Type B pancreatic cell (in vitro differentiated cells): Measurements from ENCODE around the gene GATA5. TPM values are rescaled to one million over a fixed set of nuclear protein-coding genes. Genes with fewer than 3 reads are reported as not detected.

Source experiments
- DNase-seq: peaks from one replicate; pipeline ENCODE4 v3.0.0; 2021; ENCODE audit warnings: mixed read lengths; ENCODE audit not compliant: unreplicated experiment; ENCODE audit errors: extremely low spot score
- H3K27ac Mint-ChIP-seq: 2 replicates; pipeline ENCODE4 v1.8.0; 2021; ENCODE audit warnings: mild to moderate bottlenecking, mixed read lengths
- H3K27me3 Mint-ChIP-seq: 2 replicates; pipeline ENCODE4 v1.8.0; 2021; ENCODE audit warnings: mixed read lengths
- H3K36me3 Mint-ChIP-seq: 2 replicates; pipeline ENCODE4 v1.8.0; 2021; ENCODE audit warnings: mixed read lengths
- H3K4me1 Mint-ChIP-seq: one replicate; pipeline ENCODE4 v1.8.0; 2021; ENCODE audit warnings: mixed read lengths; ENCODE audit not compliant: unreplicated experiment
- H3K4me3 Mint-ChIP-seq: 2 replicates; pipeline ENCODE4 v1.8.0; 2021; ENCODE audit warnings: mild to moderate bottlenecking, mixed read lengths
- H3K9me3 Mint-ChIP-seq: 2 replicates; pipeline ENCODE4 v1.8.0; 2021; ENCODE audit warnings: mixed read lengths
- total RNA-seq: library from RNA; stranded (reverse); gene quantifications from 2 replicates; pipeline ENCODE4 v1.2.1, GENCODE V29; 2021; ENCODE audit warnings: low replicate concordance
- TF ChIP-seq, protein P1 (sequence below): fragments of 200-600 bp; sonication (generic); conservative IDR thresholded peaks from 2 replicates; pipeline ENCODE4 v1.5.0; 2021; ENCODE audit warnings: antibody characterized with exemption, mild to moderate bottlenecking

Gene GATA5
- total RNA-seq, 1 donor from 2014 or later = 10.8 TPM

DNA sequence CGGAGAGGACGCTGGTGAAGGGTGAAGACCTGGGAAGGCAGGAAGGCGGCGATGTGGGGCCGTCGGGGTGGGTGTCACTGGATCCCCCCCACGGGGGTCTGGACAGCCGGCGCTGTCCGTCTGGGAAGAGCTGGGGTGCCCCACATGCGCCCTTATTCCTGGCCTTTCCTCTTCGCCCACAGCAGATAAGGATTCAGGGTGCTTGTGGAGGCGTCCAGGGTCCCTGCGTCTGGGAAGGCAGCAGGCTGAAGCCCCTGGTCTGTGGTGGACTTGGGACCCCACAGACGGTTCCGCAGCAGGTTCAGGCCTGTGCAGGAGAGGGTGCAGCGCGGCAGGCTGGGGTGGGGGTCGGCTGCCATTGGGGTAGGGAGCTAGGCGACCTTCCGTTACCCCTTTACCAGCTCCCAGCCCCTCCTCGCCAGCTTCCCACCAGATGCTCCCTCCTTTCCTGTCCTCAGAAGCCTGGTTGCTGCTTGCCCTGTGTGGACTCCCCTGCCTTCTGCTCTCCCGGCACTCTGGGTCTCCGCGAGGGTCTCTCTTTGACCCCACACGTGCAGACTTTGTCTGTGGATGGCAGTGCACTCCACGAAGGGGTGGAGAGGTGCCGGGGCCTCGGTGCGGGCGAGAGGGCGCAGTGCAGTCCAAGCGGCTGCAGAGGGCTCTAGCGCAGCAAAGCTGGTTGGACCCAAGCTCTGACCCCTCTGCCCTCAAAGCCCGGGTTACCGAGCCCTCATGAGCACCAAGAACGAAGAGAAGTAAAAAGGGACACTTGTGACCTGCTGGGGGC, 2.1 kb upstream of the GATA5 start:
- Mint-ChIP-seq H3K4me3 (peak overlapping the region; percentile 76), H3K27ac (peak overlapping the region; percentile 70), H3K9me3 (no peaks in the 10 kb centered on the region), H3K36me3 (no peaks in the 10 kb centered on the region), H3K4me1 (peaks cover 25% of the 10 kb centered on the region), H3K27me3 (peaks cover 35% of the 10 kb centered on the region)
- DNase-seq = no peak
- TF ChIP-seq, protein P1, sequence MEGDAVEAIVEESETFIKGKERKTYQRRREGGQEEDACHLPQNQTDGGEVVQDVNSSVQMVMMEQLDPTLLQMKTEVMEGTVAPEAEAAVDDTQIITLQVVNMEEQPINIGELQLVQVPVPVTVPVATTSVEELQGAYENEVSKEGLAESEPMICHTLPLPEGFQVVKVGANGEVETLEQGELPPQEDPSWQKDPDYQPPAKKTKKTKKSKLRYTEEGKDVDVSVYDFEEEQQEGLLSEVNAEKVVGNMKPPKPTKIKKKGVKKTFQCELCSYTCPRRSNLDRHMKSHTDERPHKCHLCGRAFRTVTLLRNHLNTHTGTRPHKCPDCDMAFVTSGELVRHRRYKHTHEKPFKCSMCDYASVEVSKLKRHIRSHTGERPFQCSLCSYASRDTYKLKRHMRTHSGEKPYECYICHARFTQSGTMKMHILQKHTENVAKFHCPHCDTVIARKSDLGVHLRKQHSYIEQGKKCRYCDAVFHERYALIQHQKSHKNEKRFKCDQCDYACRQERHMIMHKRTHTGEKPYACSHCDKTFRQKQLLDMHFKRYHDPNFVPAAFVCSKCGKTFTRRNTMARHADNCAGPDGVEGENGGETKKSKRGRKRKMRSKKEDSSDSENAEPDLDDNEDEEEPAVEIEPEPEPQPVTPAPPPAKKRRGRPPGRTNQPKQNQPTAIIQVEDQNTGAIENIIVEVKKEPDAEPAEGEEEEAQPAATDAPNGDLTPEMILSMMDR = peak; percentile 39

DNA sequence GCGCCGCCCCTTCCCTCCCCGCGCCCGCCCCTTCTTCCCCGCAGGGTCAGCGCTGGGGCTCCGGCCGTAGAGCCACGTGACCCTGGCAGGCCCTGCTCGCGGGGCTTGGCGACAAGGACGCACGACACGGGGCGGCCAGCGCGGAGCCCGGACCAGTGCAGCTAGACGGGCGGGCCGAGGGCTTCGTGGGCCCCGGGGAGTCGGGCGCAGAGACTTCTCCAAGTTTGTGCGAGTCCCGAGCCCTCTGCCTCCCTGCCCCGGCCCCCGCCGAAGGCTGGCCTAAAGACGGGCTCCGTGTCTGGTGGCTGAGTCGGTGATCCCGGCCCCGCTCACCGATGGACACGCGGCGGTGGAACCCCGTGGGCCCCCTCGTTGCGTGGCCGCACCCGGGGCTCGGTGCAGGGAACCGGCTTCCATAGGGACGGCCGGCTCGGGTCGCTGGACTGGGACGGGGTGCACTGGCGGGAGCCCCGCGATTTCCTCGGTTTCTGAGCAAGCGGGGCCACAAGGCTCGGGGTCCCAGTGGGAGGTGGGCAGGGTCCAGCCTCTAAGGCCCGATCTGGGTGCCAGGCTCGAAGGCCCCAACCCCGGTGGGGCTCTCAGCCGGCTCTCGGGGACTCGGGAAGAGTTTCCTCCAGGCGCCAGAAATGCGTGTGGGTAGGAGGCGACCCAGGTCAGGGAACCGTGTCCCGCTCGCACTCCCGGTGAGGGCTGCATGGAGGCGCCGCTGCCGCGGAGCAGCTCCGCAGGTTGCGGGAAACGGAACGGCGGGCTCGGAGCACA, 452 bp upstream of the GATA5 start:
- Mint-ChIP-seq H3K9me3 (no peaks in the 10 kb centered on the region), H3K36me3 (no peaks in the 10 kb centered on the region), H3K4me1 (peaks cover 17% of the 10 kb centered on the region), H3K27ac (no peak overlapping the region), H3K27me3 (peaks cover 41% of the 10 kb centered on the region), H3K4me3 (peak overlapping the region; percentile 67)
- TF ChIP-seq, protein P1 = no peak
- no peak for DNase-seq

DNA sequence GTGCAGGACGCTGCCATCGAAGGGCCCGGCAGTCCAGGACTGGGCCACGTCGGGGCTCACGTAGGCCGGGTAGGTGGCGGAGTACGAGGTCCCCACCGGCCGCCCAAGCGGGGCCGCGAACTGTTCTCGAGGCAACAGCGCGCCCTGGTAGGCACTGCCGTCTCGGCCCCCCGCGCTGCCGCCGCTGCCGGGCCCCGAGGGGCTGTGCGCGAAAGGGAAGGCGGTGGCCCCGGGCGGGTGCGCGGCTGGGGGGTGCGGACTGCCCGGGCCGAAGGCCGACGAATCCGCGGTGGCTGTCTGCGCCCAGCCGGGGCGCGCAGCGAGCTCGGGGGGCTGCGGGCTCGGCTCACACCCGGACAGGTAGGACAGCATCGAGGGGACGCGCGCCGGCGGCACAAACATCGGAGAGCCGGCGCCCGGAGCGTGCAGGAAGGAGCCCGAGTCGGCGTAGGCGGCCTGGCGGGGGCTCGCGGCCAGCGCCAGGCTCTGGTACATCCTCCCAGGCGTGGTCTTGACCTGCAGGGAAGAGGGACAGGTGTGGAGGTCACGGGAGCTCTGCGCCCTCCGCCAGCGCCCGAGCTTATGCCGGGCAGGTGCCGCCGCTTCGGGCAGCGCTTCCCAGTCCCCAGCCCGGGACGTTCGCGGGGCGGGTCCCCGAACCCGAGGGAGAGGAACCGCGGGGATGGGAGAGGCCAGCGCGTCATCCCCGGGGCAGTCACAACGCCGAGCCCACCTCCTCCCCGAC, 596 bp downstream of the GATA5 start:
- Mint-ChIP-seq H3K36me3 (no peaks in the 10 kb centered on the region), H3K4me1 (peaks cover 19% of the 10 kb centered on the region), H3K9me3 (no peaks in the 10 kb centered on the region), H3K4me3 (peak overlapping the region; percentile 57), H3K27ac (no peak overlapping the region), H3K27me3 (peaks cover 43% of the 10 kb centered on the region)
- DNase-seq = no peak
- TF ChIP-seq, protein P1 = no peak

DNA sequence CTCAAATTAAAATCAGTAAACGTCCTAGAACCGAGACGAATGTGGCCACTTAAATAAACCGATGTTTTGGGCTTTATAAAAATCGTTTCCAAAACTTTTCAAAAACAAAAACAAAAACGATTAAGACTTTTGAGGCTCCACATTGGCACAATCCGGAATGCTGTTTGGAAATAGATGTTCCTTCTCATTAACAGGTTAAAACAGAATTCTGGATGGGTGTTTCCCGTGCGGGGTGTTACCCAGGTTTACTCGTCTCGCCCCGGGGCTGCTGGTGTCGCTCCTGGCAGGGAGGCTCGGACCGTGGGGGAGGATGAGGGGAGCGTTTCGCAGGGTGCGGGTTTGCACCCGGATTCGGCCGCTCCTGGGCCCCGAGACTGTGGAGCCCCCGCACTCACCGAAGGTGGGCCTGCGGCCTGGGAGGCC, 1.2 kb downstream of the GATA5 start:
- peaks cover 47% of the 10 kb centered on the region for H3K27me3 Mint-ChIP-seq
- peaks cover 24% of the 10 kb centered on the region for H3K4me1 Mint-ChIP-seq
- H3K36me3 Mint-ChIP-seq = no peaks in the 10 kb centered on the region
- no peak overlapping the region for H3K27ac Mint-ChIP-seq
- H3K9me3 Mint-ChIP-seq = no peaks in the 10 kb centered on the region
- peak overlapping the region; percentile 82 for H3K4me3 Mint-ChIP-seq
- TF ChIP-seq, protein P1 = no peak
- DNase-seq = no peak

DNA sequence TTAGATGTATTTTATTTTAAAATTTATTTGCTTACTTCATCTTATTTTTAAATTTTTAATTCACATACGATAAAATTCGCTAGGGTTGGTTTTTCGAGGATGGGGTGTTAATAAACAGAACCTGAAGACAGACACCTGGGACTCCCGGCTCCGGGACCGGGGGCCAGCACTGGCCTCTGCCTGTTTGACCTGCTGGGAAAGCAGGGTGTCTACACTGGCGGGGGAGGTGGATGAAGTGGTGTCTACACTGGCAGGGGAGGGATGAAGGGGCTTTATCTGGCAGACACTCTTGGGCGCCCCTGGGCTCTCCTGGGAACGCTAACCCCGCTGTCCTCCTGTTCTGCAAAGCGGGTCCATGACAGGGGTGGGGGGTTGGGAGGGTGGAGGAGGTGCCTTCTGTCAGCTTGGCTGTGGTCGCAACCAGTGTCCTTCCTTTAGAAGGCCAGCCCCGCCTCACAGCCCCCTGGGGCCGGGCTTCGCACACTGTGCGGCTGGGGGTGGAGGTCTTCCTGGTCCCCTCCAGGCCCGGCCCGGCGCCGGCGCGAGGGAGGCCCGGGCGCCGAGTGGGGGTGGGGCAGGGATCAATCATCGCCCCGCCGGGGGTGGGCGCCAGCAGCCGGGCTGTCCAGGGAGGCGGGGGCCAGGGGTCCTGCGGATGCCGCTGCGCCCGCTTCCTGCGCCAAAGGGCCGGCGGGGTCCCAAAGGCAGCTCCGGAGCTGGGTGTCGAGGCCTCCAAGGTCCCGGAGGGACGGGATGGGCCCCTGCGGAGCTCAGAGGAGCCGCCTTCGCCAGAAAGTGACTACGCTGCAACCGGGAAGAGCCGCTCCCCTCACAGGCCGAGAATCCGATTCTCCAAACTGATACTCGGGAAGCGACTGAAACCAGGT, 1.8 kb downstream of the GATA5 start:
- TF ChIP-seq, protein P1 = no peak
- Mint-ChIP-seq H3K27me3 (peaks cover 40% of the 10 kb centered on the region), H3K4me3 (peak overlapping the region; percentile 82), H3K4me1 (peaks cover 24% of the 10 kb centered on the region), H3K27ac (peak overlapping the region; percentile 56), H3K9me3 (no peaks in the 10 kb centered on the region), H3K36me3 (no peaks in the 10 kb centered on the region)
- DNase-seq = no peak
